Mononuclear cell (primary cell): Measurements from ENCODE around the gene OBP2A. TPM values are rescaled to one million over a fixed set of nuclear protein-coding genes. Genes with fewer than 3 reads are reported as not detected.
"Not testable (repeated sequence)": the region's sequence is repeated elsewhere in the genome, so short reads cannot be mapped to it uniquely, and the experiment has no call there.

ENCODE experiments used
- H3K27me3 ChIP-seq: 2 replicates; pipeline ENCODE4 v1.6.0; 2011; ENCODE audit warnings: low read length, control low read depth; ENCODE audit not compliant: insufficient read depth
- H3K4me1 ChIP-seq: 2 replicates; pipeline ENCODE4 v1.5.1; 2011; ENCODE audit warnings: mild to moderate bottlenecking, low read length, control low read depth; ENCODE audit not compliant: insufficient read depth
- H3K4me3 ChIP-seq: 2 replicates; pipeline ENCODE4 v1.5.1; 2011; ENCODE audit warnings: mild to moderate bottlenecking, low read length, moderate library complexity
- H3K9me3 ChIP-seq: 2 replicates; pipeline ENCODE4 v1.5.1; 2011; ENCODE audit warnings: low read depth, mild to moderate bottlenecking, control low read depth, low read length
- total RNA-seq: library from RNA; depleted of rRNA; stranded (reverse); fragments of >200 nt; gene quantifications from one replicate; pipeline ENCODE4 v1.2.3, GENCODE V29; 2012

The OBP2A gene
- total RNA-seq, 1 donor = not detected

GRCh38 chr9:135520916-135521607 is 24.9 kb upstream of the OBP2A start, which contains the start of gene LCN1:
Gene LCN1, plus strand, starts transcription at chr9:135521440. Its CDS starts 58 bp downstream, at chr9:135521498.
- H3K4me1 ChIP-seq = no peaks in the 10 kb centered on the region
- no peaks in the 10 kb centered on the region for H3K27me3 ChIP-seq
- H3K4me3 ChIP-seq = no peak within 1 kb of the TSS
- no peaks in the 10 kb centered on the region for H3K9me3 ChIP-seq

- no peaks in the 10 kb centered on the region for H3K9me3 ChIP-seq
- no peak overlapping the region for H3K4me3 ChIP-seq
- H3K4me1 ChIP-seq = no peaks in the 10 kb centered on the region
- H3K27me3 ChIP-seq = no peaks in the 10 kb centered on the region
These were observed 24.3 kb upstream of the OBP2A start for GRCh38 chr9:135521608-135522095.

- Histone ChIP-seq H3K9me3 (no peaks in the 10 kb centered on the region), H3K4me1 (no peaks in the 10 kb centered on the region), H3K27me3 (no peaks in the 10 kb centered on the region), H3K4me3 (no peak overlapping the region)
These were observed 23.6 kb upstream of the OBP2A start for GRCh38 chr9:135522137-135522877.

- Histone ChIP-seq H3K4me1 (no peaks in the 10 kb centered on the region), H3K27me3 (no peaks in the 10 kb centered on the region), H3K9me3 (no peaks in the 10 kb centered on the region), H3K4me3 (no peak overlapping the region)
These were observed 23.0 kb upstream of the OBP2A start for GRCh38 chr9:135522931-135523330.

- H3K4me1 ChIP-seq = no peaks in the 10 kb centered on the region
- H3K27me3 ChIP-seq = no peaks in the 10 kb centered on the region
- H3K9me3 ChIP-seq = no peaks in the 10 kb centered on the region
- H3K4me3 ChIP-seq = no peak overlapping the region
These were observed 22.3 kb upstream of the OBP2A start for GRCh38 chr9:135523521-135524129.

GRCh38 chr9:135524130-135524861 is 21.6 kb upstream of the OBP2A start:
- no peaks in the 10 kb centered on the region for H3K4me1 ChIP-seq
- H3K27me3 ChIP-seq = no peaks in the 10 kb centered on the region
- H3K4me3 ChIP-seq = no peak overlapping the region
- no peaks in the 10 kb centered on the region for H3K9me3 ChIP-seq

GRCh38 chr9:135525241-135526088 is 20.5 kb upstream of the OBP2A start:
- Histone ChIP-seq H3K9me3 (no peaks in the 10 kb centered on the region), H3K27me3 (no peaks in the 10 kb centered on the region), H3K4me3 (no peak overlapping the region), H3K4me1 (no peaks in the 10 kb centered on the region)

- Histone ChIP-seq H3K9me3 (no peaks in the 10 kb centered on the region), H3K4me3 (no peak overlapping the region)
These were observed 19.7 kb upstream of the OBP2A start for GRCh38 chr9:135526089-135526729.

GRCh38 chr9:135526730-135527571 is 19.0 kb upstream of the OBP2A start:
- Histone ChIP-seq H3K4me3 (no peak overlapping the region), H3K9me3 (no peaks in the 10 kb centered on the region), H3K27me3 (no peaks in the 10 kb centered on the region), H3K4me1 (no peaks in the 10 kb centered on the region)

More at GRCh38 chr9:135526089-135526729, 19.7 kb upstream of the OBP2A start:
- Histone ChIP-seq H3K27me3 (no peaks in the 10 kb centered on the region), H3K4me1 (no peaks in the 10 kb centered on the region)

- not testable (repeated sequence) for H3K9me3 ChIP-seq, H3K27me3 ChIP-seq, H3K4me1 ChIP-seq, H3K4me3 ChIP-seq
These were observed 17.0 kb upstream of the OBP2A start for GRCh38 chr9:135528842-135529435.

- no peak overlapping the region for H3K4me3 ChIP-seq
These were observed 15.8 kb upstream of the OBP2A start for GRCh38 chr9:135530146-135530545.

GRCh38 chr9:135531096-135531495 is 14.8 kb upstream of the OBP2A start:
- H3K4me3 ChIP-seq = no peak overlapping the region
- peaks cover 5% of the 10 kb centered on the region for H3K27me3 ChIP-seq
- H3K4me1 ChIP-seq = no peaks in the 10 kb centered on the region
- no peaks in the 10 kb centered on the region for H3K9me3 ChIP-seq

More at GRCh38 chr9:135530146-135530545, 15.8 kb upstream of the OBP2A start:
- Histone ChIP-seq H3K9me3 (no peaks in the 10 kb centered on the region), H3K27me3 (peaks cover 5% of the 10 kb centered on the region), H3K4me1 (no peaks in the 10 kb centered on the region)

GRCh38 chr9:135533113-135533512 is 12.8 kb upstream of the OBP2A start:
- peaks cover 5% of the 10 kb centered on the region for H3K27me3 ChIP-seq
- no peak overlapping the region for H3K4me3 ChIP-seq
- H3K4me1 ChIP-seq = no peaks in the 10 kb centered on the region
- no peaks in the 10 kb centered on the region for H3K9me3 ChIP-seq
